Measurements from ENCODE around the gene PRKG2. TPM values are rescaled to one million over a fixed set of nuclear protein-coding genes. Genes with fewer than 3 reads are reported as not detected.

Gene PRKG2
- total RNA-seq, 2 donors from 2014 or later, result 0.16 to 0.25 TPM

- ATAC-seq, result no peak
These were observed 77.6 kb downstream of the PRKG2 start for GRCh38 chr4:81137446-81137845.

GRCh38 chr4:81136161-81136905 is 78.7 kb downstream of the PRKG2 start:
- DNase-seq (ENCODE audit: low spot score in 2 of 2) (no peak), ATAC-seq (no peak)
- H3K27ac Mint-ChIP-seq, result no peak overlapping the region
- no peaks in the 10 kb centered on the region for H3K9me3 Mint-ChIP-seq
- H3K36me3 Mint-ChIP-seq, result peaks cover 0 to 4% of the 10 kb centered on the region in 2 donors

More at GRCh38 chr4:81137446-81137845, 77.6 kb downstream of the PRKG2 start:
- H3K9me3 Mint-ChIP-seq, result no peaks in the 10 kb centered on the region
- peaks cover 0 to 4% of the 10 kb centered on the region in 2 donors for H3K36me3 Mint-ChIP-seq
- DNase-seq (ENCODE audit: low spot score in 2 of 2), result no peak
- H3K27ac Mint-ChIP-seq, result no peak overlapping the region

- DNase-seq (ENCODE audit: low spot score in 2 of 2) (no peak), ATAC-seq (no peak)
- Mint-ChIP-seq H3K27ac (no peak overlapping the region), H3K9me3 (no peaks in the 10 kb centered on the region), H3K36me3 (peaks cover 0 to 4% of the 10 kb centered on the region in 2 donors)
These were observed 79.5 kb downstream of the PRKG2 start for GRCh38 chr4:81135501-81135900.

GRCh38 chr4:81131563-81131962 is 83.5 kb downstream of the PRKG2 start:
- DNase-seq (ENCODE audit: low spot score in 2 of 2), result no peak
- no peaks in the 10 kb centered on the region for H3K9me3 Mint-ChIP-seq
- no peak overlapping the region for H3K27ac Mint-ChIP-seq
- H3K36me3 Mint-ChIP-seq, result no peaks in the 10 kb centered on the region
- no peak for ATAC-seq

GRCh38 chr4:81131066-81131465 is 84.0 kb downstream of the PRKG2 start:
- no peak overlapping the region for H3K27ac Mint-ChIP-seq
- no peaks in the 10 kb centered on the region for H3K36me3 Mint-ChIP-seq
- DNase-seq (ENCODE audit: low spot score in 2 of 2) (no peak), ATAC-seq (no peak)
- H3K9me3 Mint-ChIP-seq, result no peaks in the 10 kb centered on the region

GRCh38 chr4:81130569-81130968 is 84.5 kb downstream of the PRKG2 start:
- Mint-ChIP-seq H3K36me3 (no peaks in the 10 kb centered on the region), H3K27ac (no peak overlapping the region), H3K9me3 (no peaks in the 10 kb centered on the region)
- ATAC-seq, result no peak
- no peak for DNase-seq (ENCODE audit: low spot score in 2 of 2)

- Mint-ChIP-seq H3K36me3 (no peaks in the 10 kb centered on the region), H3K9me3 (no peaks in the 10 kb centered on the region)
These were observed 95.0 kb downstream of the PRKG2 start for GRCh38 chr4:81120055-81120454.

GRCh38 chr4:81118086-81118485 is 96.9 kb downstream of the PRKG2 start:
- Mint-ChIP-seq H3K36me3 (no peaks in the 10 kb centered on the region), H3K27ac (no peak overlapping the region), H3K9me3 (no peaks in the 10 kb centered on the region)
- no peak for ATAC-seq
- no peak for DNase-seq (ENCODE audit: low spot score in 2 of 2)

More at GRCh38 chr4:81120055-81120454, 95.0 kb downstream of the PRKG2 start:
- no peak for DNase-seq (ENCODE audit: low spot score in 2 of 2)
- H3K27ac Mint-ChIP-seq, result no peak overlapping the region
- no peak for ATAC-seq

- DNase-seq (ENCODE audit: low spot score in 2 of 2), result no peak
- no peak for ATAC-seq
- Mint-ChIP-seq H3K36me3 (no peaks in the 10 kb centered on the region), H3K27ac (no peak overlapping the region), H3K9me3 (no peaks in the 10 kb centered on the region)
These were observed 98.5 kb downstream of the PRKG2 start for GRCh38 chr4:81116566-81116965.

GRCh38 chr4:81113024-81113423 is 102.0 kb downstream of the PRKG2 start:
- ATAC-seq, result no peak
- DNase-seq (ENCODE audit: low spot score in 2 of 2), result no peak
- no peaks in the 10 kb centered on the region for H3K9me3 Mint-ChIP-seq
- no peak overlapping the region for H3K27ac Mint-ChIP-seq
- no peaks in the 10 kb centered on the region for H3K36me3 Mint-ChIP-seq

GRCh38 chr4:81109356-81109755 is 105.7 kb downstream of the PRKG2 start:
- no peak overlapping the region for H3K27ac Mint-ChIP-seq
- no peak for ATAC-seq
- DNase-seq (ENCODE audit: low spot score in 2 of 2), result no peak
- peaks cover 0 to 4% of the 10 kb centered on the region in 2 donors for H3K9me3 Mint-ChIP-seq
- H3K36me3 Mint-ChIP-seq, result no peaks in the 10 kb centered on the region

GRCh38 chr4:81106150-81106549 is 108.9 kb downstream of the PRKG2 start:
- H3K9me3 Mint-ChIP-seq, result peaks cover 0 to 4% of the 10 kb centered on the region in 2 donors
- DNase-seq (ENCODE audit: low spot score in 2 of 2) (no peak), ATAC-seq (no peak)
- no peak overlapping the region for H3K27ac Mint-ChIP-seq
- H3K36me3 Mint-ChIP-seq, result no peaks in the 10 kb centered on the region

GRCh38 chr4:81102107-81102506 is 112.9 kb downstream of the PRKG2 start:
- Mint-ChIP-seq H3K9me3 (peaks cover 0 to 3% of the 10 kb centered on the region in 2 donors), H3K36me3 (peaks cover 0 to 4% of the 10 kb centered on the region in 2 donors), H3K27ac (no peak overlapping the region)
- DNase-seq (ENCODE audit: low spot score in 2 of 2) (no peak), ATAC-seq (no peak)

- no peak for DNase-seq (ENCODE audit: low spot score in 2 of 2)
- Mint-ChIP-seq H3K9me3 (no peaks in the 10 kb centered on the region), H3K36me3 (peaks cover 0 to 4% of the 10 kb centered on the region in 2 donors), H3K27ac (no peak overlapping the region)
- no peak for ATAC-seq
These were observed 118.5 kb downstream of the PRKG2 start for GRCh38 chr4:81096566-81096965.

GRCh38 chr4:81095389-81095788 is 119.6 kb downstream of the PRKG2 start:
- ATAC-seq, result no peak
- H3K36me3 Mint-ChIP-seq, result peaks cover 0 to 4% of the 10 kb centered on the region in 2 donors
- no peaks in the 10 kb centered on the region for H3K9me3 Mint-ChIP-seq
- no peak for DNase-seq (ENCODE audit: low spot score in 2 of 2)
- H3K27ac Mint-ChIP-seq, result no peak overlapping the region

GRCh38 chr4:81093720-81094401 is 121.2 kb downstream of the PRKG2 start:
- DNase-seq (ENCODE audit: low spot score in 2 of 2) (no peak), ATAC-seq (no peak)
- Mint-ChIP-seq H3K36me3 (peaks cover 0 to 4% of the 10 kb centered on the region in 2 donors), H3K27ac (no peak overlapping the region), H3K9me3 (no peaks in the 10 kb centered on the region)

- no peak for ATAC-seq
- peaks cover 0 to 6% of the 10 kb centered on the region in 2 donors for H3K9me3 Mint-ChIP-seq
- DNase-seq (ENCODE audit: low spot score in 2 of 2), result no peak
- peaks cover 0 to 6% of the 10 kb centered on the region in 2 donors for H3K36me3 Mint-ChIP-seq
- H3K27ac Mint-ChIP-seq, result no peak overlapping the region
These were observed 129.0 kb downstream of the PRKG2 start for GRCh38 chr4:81085979-81086378.

- H3K36me3 Mint-ChIP-seq, result peaks cover 0 to 6% of the 10 kb centered on the region in 2 donors
- no peak overlapping the region for H3K27ac Mint-ChIP-seq
- DNase-seq (ENCODE audit: low spot score in 2 of 2) (no peak), ATAC-seq (no peak)
- H3K9me3 Mint-ChIP-seq, result peaks cover 4 to 6% of the 10 kb centered on the region in 2 donors
These were observed 129.7 kb downstream of the PRKG2 start for GRCh38 chr4:81085291-81085690.
